Fibroblast of skin of left quadriceps (primary cell): ENCODE data around the gene HOXD4.

Source experiments
- DNase-seq, 2 experiments: peaks; one replicate each; pipeline ENCODE4 v3.0.0-alpha.2; 2013; ENCODE audit warnings: low read depth in 2 of 2

Gene HOXD4

DNA sequence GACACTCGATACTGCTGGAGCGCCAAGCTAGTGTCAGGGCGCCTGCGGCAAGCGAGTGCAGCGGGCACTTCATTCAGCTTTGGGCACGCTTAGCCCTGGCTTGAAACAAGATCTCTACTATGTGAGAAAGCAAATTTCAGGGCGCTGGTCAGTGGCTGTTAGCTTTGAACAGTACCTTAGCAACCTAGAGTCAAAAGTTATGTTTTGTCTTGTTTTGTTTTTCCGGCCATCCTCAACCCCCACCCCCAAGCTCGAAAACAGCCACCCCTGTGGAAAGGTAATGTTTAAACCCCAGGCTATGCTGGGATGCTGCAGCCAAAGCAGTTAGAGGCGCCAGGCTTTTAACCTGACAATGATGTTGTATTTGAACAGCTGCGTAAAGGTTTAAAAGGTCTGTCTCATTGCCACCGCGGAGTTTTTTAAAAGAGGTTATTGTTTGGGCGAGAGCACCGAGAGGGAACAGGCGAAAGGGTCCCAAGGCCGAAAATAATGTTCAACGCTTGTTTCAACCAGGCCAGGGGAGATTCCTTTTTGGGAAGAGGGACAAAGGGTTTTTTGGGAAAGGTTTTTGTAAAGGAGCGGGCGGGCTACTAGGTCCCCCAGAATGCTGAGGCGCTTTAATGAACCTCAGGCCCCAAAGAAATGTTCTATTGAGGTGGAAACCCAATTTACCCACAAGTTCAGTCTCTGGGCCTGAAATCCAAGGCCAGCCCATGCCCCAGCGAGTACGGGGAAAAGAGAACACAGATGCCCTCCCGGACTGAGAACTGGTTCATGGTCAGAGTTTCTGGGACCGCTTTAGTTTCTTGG, 37.0 kb upstream of the HOXD4 start:
- no peak for DNase-seq

GRCh38 chr2:176114930-176115625, 36.3 kb upstream of the HOXD4 start:
- no peak for DNase-seq

DNA sequence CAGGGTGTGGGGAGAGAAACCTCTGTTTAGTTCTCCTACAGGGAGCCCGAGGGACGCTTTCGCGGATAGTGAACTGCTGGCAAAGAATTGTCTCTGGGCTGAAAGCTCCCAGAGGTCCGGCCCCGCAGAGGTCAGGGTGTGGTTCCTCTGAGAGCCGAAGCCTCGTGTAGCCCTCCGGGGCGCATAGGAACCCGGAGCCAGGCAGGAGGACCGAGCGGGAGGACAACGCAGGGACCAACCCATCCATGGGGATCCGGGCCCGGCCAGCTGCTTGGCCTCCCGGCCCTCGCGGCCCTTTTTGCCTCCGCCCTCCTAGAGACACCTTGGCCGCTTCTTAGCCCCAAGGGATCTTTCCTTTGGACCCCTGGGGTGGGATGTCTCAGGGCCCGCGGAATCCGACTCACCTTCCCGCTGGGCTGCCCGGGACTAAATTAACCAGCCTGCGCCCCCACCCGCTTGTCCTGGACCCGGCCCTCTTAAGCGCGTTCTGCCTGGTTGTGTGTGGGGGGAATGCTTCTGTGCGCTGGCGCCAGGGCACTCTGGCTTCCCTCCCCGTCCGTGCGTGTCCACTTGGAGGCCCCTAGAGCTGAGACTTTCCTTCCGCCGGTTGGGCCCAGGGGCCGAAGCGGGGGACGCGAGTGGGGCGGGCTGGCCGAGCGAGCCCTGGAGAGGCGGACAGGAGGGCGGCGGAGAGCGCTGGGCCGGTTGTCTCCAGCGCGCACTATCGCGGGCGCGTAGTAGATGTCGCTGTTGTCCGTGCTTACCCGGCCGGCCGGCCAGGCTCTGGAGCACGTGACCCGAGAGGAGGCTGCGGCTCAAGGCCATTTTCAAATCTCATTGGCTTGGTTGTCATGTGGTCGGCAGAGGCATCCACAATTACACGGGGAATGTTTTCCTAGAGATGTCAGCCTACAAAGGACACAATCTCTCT, 35.2 kb upstream of the HOXD4 start, which contains the start of gene HOXD10:
Gene HOXD10 (plus strand): TSS at position 896 of the 931 bp plus-strand sequence. CDS start 56 bp downstream, outside the sequence.
- no peak for DNase-seq

- no peak for DNase-seq
These were observed 34.1 kb upstream of the HOXD4 start for GRCh38 chr2:176117162-176117822.

DNA sequence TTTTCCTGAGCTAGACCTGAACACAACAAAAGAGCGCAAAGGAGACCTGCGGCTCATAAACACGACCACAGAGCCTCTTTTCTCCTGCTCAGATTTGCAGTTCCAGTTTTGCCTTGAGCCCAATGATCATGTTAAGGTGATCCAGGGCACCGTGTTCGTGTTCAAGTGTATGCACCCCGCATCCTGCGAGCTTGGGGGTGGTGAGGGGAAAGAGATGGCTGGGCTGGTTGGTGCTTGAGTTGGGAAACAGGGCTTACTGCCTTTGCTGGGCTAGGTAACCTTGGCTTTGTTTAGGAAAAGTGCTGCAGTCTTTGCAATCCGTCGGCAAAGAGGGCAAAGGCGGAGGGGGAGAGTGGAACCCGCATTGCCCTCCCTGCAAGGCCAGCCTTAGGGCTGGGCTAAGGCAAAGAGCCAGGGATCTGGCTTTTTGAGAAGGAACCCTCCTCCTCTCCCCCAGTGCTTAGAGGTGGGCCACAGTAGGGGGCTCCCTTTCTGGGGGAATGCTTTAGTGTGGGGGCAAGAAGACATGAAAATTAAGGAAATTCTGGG, 33.5 kb upstream of the HOXD4 start:
- DNase-seq: no peak

- no peak for DNase-seq
These were observed 32.6 kb upstream of the HOXD4 start for GRCh38 chr2:176118601-176119339.

- DNase-seq: no peak
These were observed 30.8 kb upstream of the HOXD4 start for GRCh38 chr2:176120364-176121189.

- DNase-seq: no peak
These were observed 29.9 kb upstream of the HOXD4 start for GRCh38 chr2:176121190-176122051.

- DNase-seq: peak in 1 of 2 experiments; percentile 67
These were observed 29.2 kb upstream of the HOXD4 start for GRCh38 chr2:176122052-176122682.

DNA sequence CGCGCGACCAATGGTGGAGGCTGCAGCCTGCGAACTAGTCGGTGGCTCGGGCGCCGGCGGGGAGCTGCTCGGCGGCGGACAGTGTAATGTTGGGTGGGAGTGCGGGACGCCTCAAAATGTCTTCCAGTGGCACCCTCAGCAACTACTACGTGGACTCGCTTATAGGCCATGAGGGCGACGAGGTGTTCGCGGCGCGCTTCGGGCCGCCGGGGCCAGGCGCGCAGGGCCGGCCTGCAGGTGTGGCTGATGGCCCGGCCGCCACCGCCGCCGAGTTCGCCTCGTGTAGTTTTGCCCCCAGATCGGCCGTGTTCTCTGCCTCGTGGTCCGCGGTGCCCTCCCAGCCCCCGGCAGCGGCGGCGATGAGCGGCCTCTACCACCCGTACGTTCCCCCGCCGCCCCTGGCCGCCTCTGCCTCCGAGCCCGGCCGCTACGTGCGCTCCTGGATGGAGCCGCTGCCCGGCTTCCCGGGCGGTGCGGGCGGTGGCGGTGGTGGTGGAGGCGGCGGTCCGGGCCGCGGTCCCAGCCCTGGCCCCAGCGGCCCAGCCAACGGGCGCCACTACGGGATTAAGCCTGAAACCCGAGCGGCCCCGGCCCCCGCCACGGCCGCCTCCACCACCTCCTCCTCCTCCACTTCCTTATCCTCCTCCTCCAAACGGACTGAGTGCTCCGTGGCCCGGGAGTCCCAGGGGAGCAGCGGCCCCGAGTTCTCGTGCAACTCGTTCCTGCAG, 28.5 kb upstream of the HOXD4 start, which contains the start of gene HOXD9:
Gene HOXD9 (plus strand): TSS at position 37 of the 728 bp plus-strand sequence. CDS start 50 bp downstream, at position 87.
- DNase-seq: no peak

DNA sequence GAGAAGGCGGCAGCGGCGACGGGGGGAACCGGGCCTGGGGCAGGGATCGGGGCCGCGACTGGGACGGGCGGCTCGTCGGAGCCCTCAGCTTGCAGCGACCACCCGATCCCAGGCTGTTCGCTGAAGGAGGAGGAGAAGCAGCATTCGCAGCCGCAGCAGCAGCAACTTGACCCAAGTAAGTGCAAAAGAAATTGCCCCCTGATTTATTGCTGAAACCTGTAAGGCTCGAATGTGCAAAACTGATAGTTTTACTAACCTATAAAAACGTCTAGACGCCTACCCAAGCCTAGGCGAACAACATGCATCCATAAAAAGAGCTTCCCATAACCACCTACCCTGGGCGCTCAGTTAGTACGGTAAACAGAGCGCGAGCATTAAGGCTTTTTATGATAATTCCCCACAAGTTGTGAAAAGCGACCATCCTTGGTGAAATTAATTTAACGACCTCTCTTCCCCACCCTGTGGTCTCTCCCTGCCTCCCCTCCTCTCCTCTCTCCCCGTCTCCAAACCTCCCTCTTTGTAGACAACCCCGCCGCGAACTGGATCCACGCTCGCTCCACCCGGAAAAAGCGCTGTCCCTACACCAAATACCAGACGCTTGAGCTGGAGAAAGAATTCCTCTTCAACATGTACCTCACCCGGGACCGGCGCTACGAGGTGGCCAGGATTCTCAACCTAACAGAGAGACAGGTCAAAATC, 27.8 kb upstream of the HOXD4 start:
- no peak for DNase-seq

- no peak for DNase-seq
These were observed 27.0 kb upstream of the HOXD4 start for GRCh38 chr2:176124110-176124946.

- no peak for DNase-seq
These were observed 26.2 kb upstream of the HOXD4 start for GRCh38 chr2:176124947-176125771.

GRCh38 chr2:176125772-176126054, 25.6 kb upstream of the HOXD4 start:
- no peak for DNase-seq
